DMS53 treated with DMSO at 0.1 percent for 48 hours (cell line): Measurements from ENCODE around the gene MACROD2.

Experiments
- DNase-seq: peaks from one replicate; lab custom pipeline; 2025; ENCODE audit not compliant: unreplicated experiment; lab: John Stamatoyannopoulos, UW

Gene MACROD2

GRCh38 chr20:15224199-15224598, 1228.9 kb downstream of the MACROD2 start:
- no peak for DNase-seq

GRCh38 chr20:15227102-15227501, 1231.8 kb downstream of the MACROD2 start:
- no peak for DNase-seq

- DNase-seq: peak; percentile 10
These were observed 1236.9 kb downstream of the MACROD2 start for GRCh38 chr20:15232243-15232642.

- DNase-seq: no peak
These were observed 1240.3 kb downstream of the MACROD2 start for GRCh38 chr20:15235471-15236198.

- DNase-seq: peak; percentile 16
These were observed 1241.5 kb downstream of the MACROD2 start for GRCh38 chr20:15236812-15237211.

GRCh38 chr20:15239542-15240206, 1244.4 kb downstream of the MACROD2 start:
- DNase-seq: no peak

- DNase-seq: no peak
These were observed 1245.5 kb downstream of the MACROD2 start for GRCh38 chr20:15240801-15241200.

- no peak for DNase-seq
These were observed 1246.4 kb downstream of the MACROD2 start for GRCh38 chr20:15241681-15242080.

- DNase-seq: no peak
These were observed 1247.5 kb downstream of the MACROD2 start for GRCh38 chr20:15242773-15243172.

- DNase-seq: no peak
These were observed 1250.6 kb downstream of the MACROD2 start for GRCh38 chr20:15245896-15246295.

GRCh38 chr20:15248618-15249395, 1253.5 kb downstream of the MACROD2 start:
- no peak for DNase-seq

GRCh38 chr20:15251171-15251570, 1255.9 kb downstream of the MACROD2 start:
- no peak for DNase-seq

GRCh38 chr20:15252304-15252703, 1257.0 kb downstream of the MACROD2 start:
- DNase-seq: no peak

GRCh38 chr20:15253431-15253830, 1258.1 kb downstream of the MACROD2 start:
- no peak for DNase-seq

GRCh38 chr20:15256676-15257568, 1261.6 kb downstream of the MACROD2 start:
- no peak for DNase-seq

- no peak for DNase-seq
These were observed 1262.2 kb downstream of the MACROD2 start for GRCh38 chr20:15257569-15257870.

GRCh38 chr20:15265581-15266309, 1270.4 kb downstream of the MACROD2 start:
- no peak for DNase-seq

GRCh38 chr20:15267935-15268334, 1272.6 kb downstream of the MACROD2 start:
- DNase-seq: no peak

GRCh38 chr20:15278041-15278440, 1282.7 kb downstream of the MACROD2 start:
- no peak for DNase-seq

- no peak for DNase-seq
These were observed 1292.0 kb downstream of the MACROD2 start for GRCh38 chr20:15287329-15287728.
